ENCODE data around the gene KRTAP5-10. TPM values are rescaled to one million over a fixed set of nuclear protein-coding genes. Genes with fewer than 3 reads are reported as not detected.

KRTAP5-10 gene, protein sequence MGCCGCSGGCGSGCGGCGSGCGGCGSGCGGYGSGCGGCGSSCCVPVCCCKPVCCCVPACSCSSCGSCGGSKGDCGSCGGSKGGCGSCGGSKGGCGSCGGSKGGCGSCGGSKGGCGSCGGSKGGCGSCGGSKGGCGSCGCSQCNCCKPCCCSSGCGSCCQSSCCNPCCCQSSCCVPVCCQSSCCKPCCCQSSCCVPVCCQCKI
- not detected in 2 replicates for total RNA-seq

GRCh38 chr11:71565263-71565662 is at the start of gene KRTAP5-10:
Gene KRTAP5-10, plus strand, starts transcription at chr11:71565563. Its CDS starts 25 bp downstream, at chr11:71565588.

DNA sequence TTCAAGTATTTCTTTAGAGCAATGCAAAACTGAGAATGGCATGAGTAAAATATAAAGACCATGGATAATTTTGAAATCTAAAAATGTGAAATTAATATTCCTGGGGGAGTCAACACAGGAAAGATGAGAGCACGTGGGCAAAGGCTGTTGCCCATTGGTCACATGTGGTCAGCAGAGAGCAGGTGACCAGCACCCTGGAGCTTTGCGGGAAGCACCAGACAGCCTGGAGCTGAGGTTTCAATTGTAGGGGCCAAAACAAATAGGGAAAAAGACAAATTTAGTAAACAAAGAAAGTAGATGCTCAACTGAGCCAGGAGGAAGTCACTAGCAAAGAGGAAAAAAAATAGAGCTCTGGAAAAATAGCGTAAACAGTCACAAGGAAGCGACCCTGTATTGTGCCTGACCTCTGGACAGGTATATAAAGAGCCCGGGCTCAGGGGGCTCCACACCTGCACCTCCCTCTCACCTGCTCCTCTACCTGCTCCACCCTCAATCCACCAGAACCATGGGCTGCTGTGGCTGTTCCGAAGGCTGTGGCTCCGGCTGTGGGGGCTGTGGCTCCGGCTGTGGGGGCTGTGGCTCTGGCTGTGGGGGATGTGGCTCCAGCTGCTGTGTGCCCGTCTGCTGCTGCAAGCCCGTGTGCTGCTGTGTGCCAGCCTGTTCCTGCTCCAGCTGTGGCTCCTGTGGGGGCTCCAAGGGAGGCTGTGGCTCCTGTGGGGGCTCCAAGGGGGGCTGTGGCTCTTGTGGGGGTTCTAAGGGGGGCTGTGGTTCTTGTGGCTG is 38.4 kb upstream of the KRTAP5-10 start, which contains the start of gene KRTAP5-7:
KRTAP5-7 (plus strand) TSS at position 472 of the 780 bp plus-strand sequence; CDS start at position 506, 34 bp downstream.

DNA sequence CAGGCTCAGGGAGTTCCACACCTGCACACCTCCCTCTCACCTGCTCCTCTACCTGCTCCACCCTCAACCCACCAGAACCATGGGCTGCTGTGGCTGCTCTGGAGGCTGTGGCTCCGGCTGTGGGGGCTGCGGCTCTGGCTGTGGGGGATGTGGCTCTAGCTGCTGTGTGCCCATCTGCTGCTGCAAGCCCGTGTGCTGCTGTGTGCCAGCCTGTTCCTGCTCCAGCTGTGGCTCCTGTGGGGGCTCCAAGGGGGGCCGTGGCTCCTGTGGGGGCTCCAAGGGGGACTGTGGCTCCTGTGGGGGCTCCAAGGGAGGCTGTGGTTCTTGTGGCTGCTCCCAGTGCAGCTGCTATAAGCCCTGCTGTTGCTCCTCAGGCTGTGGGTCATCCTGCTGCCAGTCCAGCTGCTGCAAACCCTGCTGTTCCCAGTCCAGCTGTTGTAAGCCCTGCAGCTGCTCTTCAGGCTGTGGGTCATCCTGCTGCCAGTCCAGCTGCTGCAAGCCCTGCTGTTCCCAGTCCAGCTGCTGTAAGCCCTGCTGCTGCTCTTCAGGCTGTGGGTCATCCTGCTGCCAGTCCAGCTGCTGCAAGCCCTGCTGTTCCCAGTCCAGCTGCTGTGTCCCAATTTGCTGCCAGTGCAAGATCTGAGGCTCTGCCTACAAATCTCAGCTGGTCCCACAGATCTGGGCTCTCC is 27.2 kb upstream of the KRTAP5-10 start, which contains the start of gene KRTAP5-8:
KRTAP5-8 (plus strand) TSS at position 49 of the 689 bp plus-strand sequence; CDS start at position 80, 31 bp downstream.

DNA sequence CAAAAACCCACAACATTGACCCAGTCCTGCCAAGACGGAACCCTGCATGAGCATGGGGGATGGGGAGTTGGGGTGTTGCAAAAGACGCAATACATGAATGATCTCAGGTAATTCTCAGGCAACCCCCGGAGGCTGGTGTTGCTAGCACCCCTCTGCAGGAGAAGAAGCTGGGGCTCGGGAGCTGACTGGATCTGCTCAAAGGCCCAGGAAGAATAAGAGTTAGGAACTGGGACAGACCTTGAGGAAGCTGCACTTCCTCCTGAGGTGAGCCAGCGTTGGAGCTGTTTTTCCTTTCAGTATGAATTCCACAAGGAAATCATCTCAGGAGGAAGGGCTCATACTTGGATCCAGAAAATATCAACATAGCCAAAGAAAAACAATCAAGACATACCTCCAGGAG is 17.2 kb upstream of the KRTAP5-10 start, which contains the start of gene KRTAP5-9:
KRTAP5-9 (plus strand) TSS at position 301 of the 400 bp plus-strand sequence. CDS start 238 bp downstream, outside the sequence.

DNA sequence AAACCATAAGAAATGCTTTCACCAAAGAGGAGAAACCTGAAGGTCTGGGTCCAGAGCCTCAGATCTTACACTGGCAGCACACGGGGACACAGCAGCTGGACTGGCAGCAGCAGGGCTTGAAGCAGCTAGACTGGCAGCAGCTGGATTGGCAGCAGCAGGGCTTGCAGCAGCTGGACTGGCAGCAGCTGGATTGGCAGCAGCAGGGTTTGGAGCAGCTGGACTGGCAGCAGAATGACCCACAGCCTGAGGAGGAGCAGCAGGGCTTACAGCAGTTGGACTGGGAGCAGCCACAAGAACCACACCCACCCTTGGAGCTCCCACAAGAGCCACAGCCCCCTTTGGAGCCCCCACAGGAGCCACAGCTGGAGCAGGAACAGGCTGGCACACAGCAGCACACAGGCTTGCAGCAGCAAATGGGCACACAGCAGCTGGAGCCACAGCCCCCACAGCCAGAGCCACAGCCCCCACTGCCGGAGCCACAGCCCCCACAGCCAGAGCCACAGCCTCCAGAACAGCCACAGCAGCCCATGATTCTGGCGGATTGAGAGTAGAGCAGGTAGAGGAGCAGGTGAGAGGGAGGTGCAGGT is 17.0 kb downstream of the KRTAP5-10 start, which contains the start of gene KRTAP5-11:
KRTAP5-11 (minus strand) TSS at position 567 of the 587 bp plus-strand sequence; CDS start at position 529, 38 bp downstream.

Other genes starting within 250 kb of the KRTAP5-10 start
- 55.2 and 95.8 TPM in 2 replicates for gene DHCR7, start 117.2 kb upstream of the KRTAP5-10 start, total RNA-seq
- 48.7 and 49.6 TPM in 2 replicates for gene NADSYN1, start 112.4 kb upstream of the KRTAP5-10 start, total RNA-seq
- not detected in 2 replicates for gene KRTAP5-7, start 38.3 kb upstream of the KRTAP5-10 start, total RNA-seq
- not detected in 2 replicates for gene KRTAP5-8, start 27.5 kb upstream of the KRTAP5-10 start, total RNA-seq
- not detected in 2 replicates for gene KRTAP5-9, start 17.1 kb upstream of the KRTAP5-10 start, total RNA-seq
- gene KRTAP5-11, start 17.3 kb downstream of the KRTAP5-10 start, total RNA-seq: not detected in 2 replicates

All from pericardium fibroblast (primary cell).